Adrenal gland (tissue), 12 donors: Measurements from ENCODE around the gene SIPA1L2. TPM values are rescaled to one million over a fixed set of nuclear protein-coding genes. Genes with fewer than 3 reads are reported as not detected.

Experiments
- DNase-seq, 7 donors: peaks; one replicate each; pipeline ENCODE4 v3.0.0-alpha.2; 2019 to 2020
- H3K27ac ChIP-seq, 5 donors: fragments of 200-600 bp; sonication (generic) in 4 of 5; 1 replicate in 3 of 5; 2 replicates in 2 of 5; pipeline versions ENCODE4 v1.5.1 to v1.8.0; 2016 to 2020; ENCODE audit warnings: mild to moderate bottlenecking in 1 of 5
- H3K27me3 ChIP-seq: fragments of 200-600 bp; 2 replicates; pipeline ENCODE4 v1.8.0; 2021
- H3K36me3 ChIP-seq, 2 donors: fragments of 200-600 bp; replicated peaks in 1 of 2; 1 replicate in 1 of 2; 2 replicates in 1 of 2; pipeline versions ENCODE4 v1.5.1 to v1.8.0; 2018 to 2022
- H3K4me1 ChIP-seq, 2 donors: fragments of 200-600 bp; replicated peaks in 1 of 2; 1 replicate in 1 of 2; 2 replicates in 1 of 2; pipeline versions ENCODE4 v1.5.1 to v1.8.0; 2018 to 2021
- H3K4me3 ChIP-seq, 4 donors: fragments of 200-600 bp; sonication (generic) in 3 of 4; one replicate each; pipeline ENCODE4 v1.5.1; 2016 to 2018
- H3K9me3 ChIP-seq, 3 donors: fragments of 200-600 bp; sonication (generic) in 1 of 3; replicated peaks in 1 of 3; 1 replicate in 2 of 3; 2 replicates in 1 of 3; pipeline versions ENCODE4 v1.5.1 to v1.8.0; 2016 to 2021
- POLR2A ChIP-seq, 2 donors: fragments of 450-650 bp; IDR thresholded peaks; one replicate each; pipeline ENCODE4 v1.6.1; 2017; ENCODE audit warnings: antibody characterized with exemption in 2 of 2, mild to moderate bottlenecking in 2 of 2, moderate library complexity in 1 of 2
- WGBS, 4 donors: extraction: QIAGEN DNeasy Blood & Tissue Kit in 2 of 4; methylation state at CpG; one replicate each; pipeline versions ENCODE4 v1.1.5 to v1.1.7; 2013 to 2017; 5-methylcytosine and 5-hydroxymethylcytosine counted together
- intact Hi-C, 2 donors: fragments of 100-400 bp; cut with DNase I; formaldehyde crosslinking; loops; one replicate each; pipeline versions ENCODE4 v1.14.1 to v1.15.0; 2022 to 2023
- polyA plus RNA-seq, 3 donors: library from polyadenylated mRNA; stranded (reverse); fragments of 200-250 nt in 2 of 3; fragments of 350-450 nt in 1 of 3; fragmentation: Illumina TruSeq in 1 of 3; extraction: RNeasy Lipid Tissue Mini Kit (QIAGEN cat#74804) in 1 of 3; gene quantifications; one replicate each; pipeline ENCODE4 v1.2.3, GENCODE V29; 2013 to 2014
- total RNA-seq, 9 donors: library from RNA; depleted of rRNA in 4 of 9; stranded (reverse); fragments of >200 nt in 4 of 9; fragments of 120-200 nt in 1 of 9; fragmentation: NEBNext Ultra II Directional in 1 of 9; extraction: Animal tissue kit (Norgen Biotek cat#: 25700) in 1 of 9; gene quantifications; one replicate each; pipeline versions ENCODE4 v1.1.0 to v1.2.4, GENCODE V29; 2013 to 2023
- TF ChIP-seq, protein P1 (sequence below), 6 experiments: fragments of 450-650 bp in 4 of 6; fragments of 200-600 bp in 2 of 6; sonication (generic) in 1 of 6; IDR thresholded peaks; 1 replicate in 5 of 6; 2 replicates in 1 of 6; pipeline versions ENCODE4 v1.5.1 to v1.8.0; 2016 to 2021; ENCODE audit warnings: antibody characterized with exemption in 6 of 6, mild to moderate bottlenecking in 2 of 6, moderate library complexity in 1 of 6
- donor health status: healthy with polysubstance abuse.
- donor health status: Bipolar disorder and iron deficiency.
- donor health status: DM: yes; HTN: yes; CAD: no.
- donor health status: DM: no; HTN: no; CAD: no.
- donor health status: DM: no; HTN: no; CAD: no.
- donor health status: DM: yes; HTN: yes; CAD: no.

The SIPA1L2 gene
- total and polyA plus RNA-seq, 12 donors, result 5.5 to 15.9 (median 10.6) TPM

DNA sequence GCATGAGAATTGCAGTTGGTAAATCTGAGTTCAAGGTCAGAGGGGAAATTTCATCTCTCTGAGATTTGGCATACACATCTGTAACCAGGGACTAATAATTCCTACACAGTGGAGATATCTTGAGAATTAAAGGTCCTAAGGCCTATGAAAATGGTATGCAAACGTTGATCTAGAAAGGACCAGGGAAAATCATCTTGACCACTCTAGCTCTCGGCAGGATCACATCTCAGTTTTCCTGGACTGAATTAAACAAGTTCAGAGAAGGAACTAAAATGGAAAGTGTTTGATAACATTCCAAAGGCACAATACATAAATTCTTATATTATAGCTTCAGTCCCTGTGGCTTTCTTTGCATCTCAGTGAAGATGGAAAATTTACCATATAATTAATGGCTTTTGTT is 28.5 kb upstream of the SIPA1L2 start:
- WGBS, 4 donors, result 70 to 82% (median 76%) methylated on average over 2 of the region's 2 CpGs
- intact Hi-C loops, result no loop called here
- Histone ChIP-seq H3K27me3 (no peaks in the 10 kb centered on the region), H3K27ac (no peak overlapping the region), H3K4me3 (no peak overlapping the region), H3K9me3 (no peaks in the 10 kb centered on the region), H3K36me3 (no peaks in the 10 kb centered on the region), H3K4me1 (no peaks in the 10 kb centered on the region)
- TF ChIP-seq POLR2A (IDR thresholded peaks at IDR 0.05), result no peak
- TF ChIP-seq, protein P1, sequence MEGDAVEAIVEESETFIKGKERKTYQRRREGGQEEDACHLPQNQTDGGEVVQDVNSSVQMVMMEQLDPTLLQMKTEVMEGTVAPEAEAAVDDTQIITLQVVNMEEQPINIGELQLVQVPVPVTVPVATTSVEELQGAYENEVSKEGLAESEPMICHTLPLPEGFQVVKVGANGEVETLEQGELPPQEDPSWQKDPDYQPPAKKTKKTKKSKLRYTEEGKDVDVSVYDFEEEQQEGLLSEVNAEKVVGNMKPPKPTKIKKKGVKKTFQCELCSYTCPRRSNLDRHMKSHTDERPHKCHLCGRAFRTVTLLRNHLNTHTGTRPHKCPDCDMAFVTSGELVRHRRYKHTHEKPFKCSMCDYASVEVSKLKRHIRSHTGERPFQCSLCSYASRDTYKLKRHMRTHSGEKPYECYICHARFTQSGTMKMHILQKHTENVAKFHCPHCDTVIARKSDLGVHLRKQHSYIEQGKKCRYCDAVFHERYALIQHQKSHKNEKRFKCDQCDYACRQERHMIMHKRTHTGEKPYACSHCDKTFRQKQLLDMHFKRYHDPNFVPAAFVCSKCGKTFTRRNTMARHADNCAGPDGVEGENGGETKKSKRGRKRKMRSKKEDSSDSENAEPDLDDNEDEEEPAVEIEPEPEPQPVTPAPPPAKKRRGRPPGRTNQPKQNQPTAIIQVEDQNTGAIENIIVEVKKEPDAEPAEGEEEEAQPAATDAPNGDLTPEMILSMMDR (IDR thresholded peaks at IDR 0.05), result no peak
- DNase-seq, result no peak

DNA sequence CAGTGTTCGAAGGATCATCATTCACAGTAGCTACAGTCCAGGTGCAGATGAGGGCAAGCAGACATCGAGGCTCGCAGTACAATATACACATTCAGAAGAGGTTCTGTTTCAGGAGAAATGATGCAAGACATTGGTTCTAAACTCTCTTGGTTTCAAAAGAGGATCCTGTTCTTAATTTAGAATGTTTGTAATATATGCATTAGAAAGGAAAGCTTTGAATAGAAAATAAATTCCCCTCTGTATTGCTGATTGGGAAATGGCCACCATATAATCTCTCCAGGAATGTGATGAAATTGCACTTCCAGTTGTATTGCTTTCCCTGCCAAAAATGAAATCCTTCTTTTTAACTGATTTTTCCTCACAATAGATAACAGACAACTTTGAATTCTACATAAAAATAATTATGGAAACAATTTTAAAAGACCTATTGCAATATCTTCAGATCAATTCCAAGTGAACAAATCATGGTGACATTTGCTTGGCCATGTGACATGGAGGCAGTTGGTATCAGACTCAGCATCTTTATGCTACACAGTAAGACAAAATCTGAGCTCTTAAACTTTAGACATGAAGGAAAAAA is 27.6 kb upstream of the SIPA1L2 start:
- intact Hi-C loops, result no loop called here
- WGBS, 4 donors, result 71 to 86% (median 78%) methylated on average over 3 of the region's 3 CpGs
- no peaks in the 10 kb centered on the region for H3K36me3 ChIP-seq

DNA sequence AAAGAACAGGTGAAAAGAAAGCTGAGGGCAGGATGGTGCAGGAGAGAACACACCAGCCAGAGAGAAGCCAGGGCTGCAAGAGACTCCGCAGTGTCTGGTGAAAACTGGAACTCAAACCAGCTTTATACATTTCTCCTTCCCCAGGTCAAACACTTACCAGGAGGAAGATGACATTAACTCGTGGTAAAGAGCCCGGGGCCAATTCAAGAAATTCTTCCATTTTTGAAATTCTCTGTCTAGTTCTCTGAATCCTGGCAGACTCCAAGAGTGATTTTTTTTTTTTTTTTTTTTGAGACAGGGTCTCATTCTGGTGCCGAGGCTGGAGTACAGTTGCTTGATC is 25.8 kb upstream of the SIPA1L2 start:
- TF ChIP-seq, protein P1 (IDR thresholded peaks at IDR 0.05), result no peak
- TF ChIP-seq POLR2A (IDR thresholded peaks at IDR 0.05), result no peak
- intact Hi-C loops, result no loop called here
- no peak for DNase-seq
- 72 to 86% (median 78%) methylated on average over 4 of the region's 4 CpGs for WGBS, 4 donors
- Histone ChIP-seq H3K27ac (no peak overlapping the region), H3K27me3 (no peaks in the 10 kb centered on the region), H3K4me1 (no peaks in the 10 kb centered on the region), H3K9me3 (no peaks in the 10 kb centered on the region), H3K4me3 (no peak overlapping the region), H3K36me3 (no peaks in the 10 kb centered on the region)

More for the DNA sequence above, 27.6 kb upstream of the SIPA1L2 start:
- Histone ChIP-seq H3K4me1 (no peaks in the 10 kb centered on the region), H3K4me3 (no peak overlapping the region), H3K27me3 (no peaks in the 10 kb centered on the region), H3K9me3 (no peaks in the 10 kb centered on the region), H3K27ac (no peak overlapping the region)
- DNase-seq, result no peak
- TF ChIP-seq POLR2A (IDR thresholded peaks at IDR 0.05), result no peak
- TF ChIP-seq, protein P1 (IDR thresholded peaks at IDR 0.05), result no peak

DNA sequence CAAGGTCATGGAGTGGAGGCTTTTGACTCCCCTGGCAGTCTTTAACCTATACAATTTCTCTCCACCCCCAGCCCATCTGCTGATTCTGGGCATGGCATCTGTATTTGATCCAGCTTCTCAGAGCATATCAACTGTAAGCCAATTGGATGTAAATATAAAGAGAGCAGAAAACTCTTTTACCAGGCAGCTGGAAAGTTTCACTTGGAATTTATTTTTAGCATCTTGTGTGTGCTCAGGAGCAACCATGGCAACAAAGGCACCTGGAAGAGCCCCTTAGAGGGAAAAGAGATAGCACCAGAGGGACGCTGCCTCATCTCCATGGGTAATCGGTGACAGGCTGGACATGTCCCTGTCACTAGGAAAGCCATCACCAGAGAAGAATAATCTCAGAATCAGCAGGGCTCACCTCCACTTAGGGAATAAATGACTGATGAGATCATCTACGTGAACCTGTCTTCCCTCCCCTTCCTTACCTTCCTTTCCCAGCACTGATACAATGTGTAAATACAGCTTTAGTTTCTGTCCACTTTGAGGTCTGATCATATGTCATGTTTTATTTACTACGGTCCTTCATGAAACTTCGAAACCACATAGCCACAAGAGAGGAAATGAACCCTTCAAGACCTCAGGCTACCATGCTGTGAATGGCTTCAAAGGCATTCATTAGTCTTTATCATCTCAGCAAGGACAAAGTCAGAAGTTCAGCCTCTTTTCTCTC is 25.3 kb upstream of the SIPA1L2 start:
- no peak overlapping the region for H3K4me3 ChIP-seq
- no peaks in the 10 kb centered on the region for H3K36me3 ChIP-seq
- intact Hi-C loops, result no loop called here

More for the DNA sequence above, 25.3 kb upstream of the SIPA1L2 start:
- Histone ChIP-seq H3K4me1 (no peaks in the 10 kb centered on the region), H3K9me3 (no peaks in the 10 kb centered on the region), H3K27me3 (no peaks in the 10 kb centered on the region), H3K27ac (no peak overlapping the region)
- DNase-seq, result no peak
- WGBS, 4 donors, result 72 to 77% (median 74%) methylated on average over 5 of the region's 5 CpGs
- TF ChIP-seq POLR2A (IDR thresholded peaks at IDR 0.05), result no peak
- TF ChIP-seq, protein P1 (IDR thresholded peaks at IDR 0.05), result no peak
